C4-2B (cell line): ENCODE measurements around the gene CERS1.

Experiments
- ZFX ChIP-seq: fragments of 450-650 bp; IDR thresholded peaks from 2 replicates; pipeline ENCODE4 v1.6.1; 2017
- TF ChIP-seq, protein P1 (sequence below): fragments of 450-650 bp; conservative IDR thresholded peaks from 2 replicates; pipeline ENCODE4 v1.5.1; 2017; ENCODE audit warnings: mild to moderate bottlenecking

DNA sequence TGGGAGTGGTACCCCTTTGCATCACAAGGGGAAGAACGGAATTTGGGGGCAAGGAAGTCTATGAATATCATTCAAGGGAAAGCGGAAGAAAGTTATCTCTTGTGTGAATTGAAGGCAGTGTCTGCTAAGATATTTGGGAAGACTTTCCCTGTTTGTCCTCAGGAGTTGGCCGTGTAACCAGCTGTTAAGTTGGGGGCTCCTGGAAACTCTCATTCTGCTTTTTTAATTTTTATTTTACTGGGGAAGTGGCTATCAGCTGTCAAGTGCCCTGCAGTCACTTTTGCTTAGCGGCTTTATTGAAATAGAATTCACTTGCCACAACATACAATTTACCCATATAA lies 61.3 kb downstream of the CERS1 start:
- TF ChIP-seq ZFX = no peak
- TF ChIP-seq, protein P1, sequence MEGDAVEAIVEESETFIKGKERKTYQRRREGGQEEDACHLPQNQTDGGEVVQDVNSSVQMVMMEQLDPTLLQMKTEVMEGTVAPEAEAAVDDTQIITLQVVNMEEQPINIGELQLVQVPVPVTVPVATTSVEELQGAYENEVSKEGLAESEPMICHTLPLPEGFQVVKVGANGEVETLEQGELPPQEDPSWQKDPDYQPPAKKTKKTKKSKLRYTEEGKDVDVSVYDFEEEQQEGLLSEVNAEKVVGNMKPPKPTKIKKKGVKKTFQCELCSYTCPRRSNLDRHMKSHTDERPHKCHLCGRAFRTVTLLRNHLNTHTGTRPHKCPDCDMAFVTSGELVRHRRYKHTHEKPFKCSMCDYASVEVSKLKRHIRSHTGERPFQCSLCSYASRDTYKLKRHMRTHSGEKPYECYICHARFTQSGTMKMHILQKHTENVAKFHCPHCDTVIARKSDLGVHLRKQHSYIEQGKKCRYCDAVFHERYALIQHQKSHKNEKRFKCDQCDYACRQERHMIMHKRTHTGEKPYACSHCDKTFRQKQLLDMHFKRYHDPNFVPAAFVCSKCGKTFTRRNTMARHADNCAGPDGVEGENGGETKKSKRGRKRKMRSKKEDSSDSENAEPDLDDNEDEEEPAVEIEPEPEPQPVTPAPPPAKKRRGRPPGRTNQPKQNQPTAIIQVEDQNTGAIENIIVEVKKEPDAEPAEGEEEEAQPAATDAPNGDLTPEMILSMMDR = no peak
